Stimulated activated CD8-positive, alpha-beta memory T cell treated with anti-CD3 and anti-CD28 coated beads, Interleukin-4, amount 100 ng/mL, for 1 hour (primary cell): Measurements from ENCODE around the gene PSMC1.

Source experiments
- DNase-seq, 2 donors: peaks; one replicate each; pipeline ENCODE4 v3.0.0-alpha.2; 2020; ENCODE audit warnings: low read depth in 2 of 2, low spot score in 1 of 2

The PSMC1 gene

DNA sequence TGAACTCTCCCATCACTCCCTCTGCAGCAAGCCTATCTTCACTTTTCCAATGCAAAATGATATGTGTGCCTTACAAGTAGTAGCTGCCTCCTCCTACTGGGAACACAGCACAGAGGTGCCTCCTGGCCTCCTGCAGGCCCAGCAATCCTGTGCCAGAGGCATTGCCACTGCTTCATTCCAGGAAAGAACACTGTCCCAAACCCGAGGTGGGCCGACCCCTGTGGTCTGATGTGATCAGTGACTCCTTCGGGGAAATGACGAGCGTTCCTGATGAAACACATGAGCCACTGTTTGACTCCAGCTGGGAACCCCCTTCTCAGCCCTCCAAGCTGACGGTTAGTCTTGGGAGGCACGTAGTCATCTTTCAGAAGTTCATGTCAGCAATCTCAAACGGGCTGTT lies 19.5 kb downstream of the PSMC1 start:
- no peak for DNase-seq

- DNase-seq = no peak
Observed at GRCh38 chr14:90276646-90277367, 20.5 kb downstream of the PSMC1 start.

DNA sequence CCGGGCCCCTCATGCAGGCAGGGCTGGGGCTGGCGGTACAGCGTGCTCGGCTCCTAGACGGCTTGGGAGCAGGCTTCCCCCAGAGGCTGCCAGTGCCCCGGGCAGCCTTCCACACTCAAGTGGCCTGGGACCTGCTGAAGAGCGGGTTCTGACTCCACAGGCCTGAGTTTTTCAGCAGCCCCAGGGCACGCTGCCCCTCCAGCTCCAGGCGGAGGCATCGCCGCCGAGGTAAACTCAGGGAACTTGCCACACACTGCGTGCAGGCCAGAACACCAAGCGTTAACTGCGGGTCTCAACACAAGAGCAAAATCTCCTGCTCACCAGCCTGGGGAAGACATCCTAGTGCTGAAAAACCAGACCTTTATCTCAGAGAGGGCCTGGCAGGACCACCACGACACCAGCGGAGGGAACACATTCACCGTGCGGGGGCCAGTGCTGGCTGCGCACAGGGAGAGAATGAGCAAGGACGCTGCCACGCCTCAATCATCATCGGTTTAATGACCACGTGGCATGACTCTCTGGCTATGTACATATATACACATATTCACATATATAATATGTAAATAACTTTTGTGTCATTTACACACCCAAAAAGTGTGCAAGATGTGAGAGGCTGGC lies 21.3 kb downstream of the PSMC1 start:
- no peak for DNase-seq

GRCh38 chr14:90278199-90279175 lies 22.1 kb downstream of the PSMC1 start:
- DNase-seq = no peak

GRCh38 chr14:90280096-90280495 lies 23.7 kb downstream of the PSMC1 start:
- DNase-seq = no peak

DNA sequence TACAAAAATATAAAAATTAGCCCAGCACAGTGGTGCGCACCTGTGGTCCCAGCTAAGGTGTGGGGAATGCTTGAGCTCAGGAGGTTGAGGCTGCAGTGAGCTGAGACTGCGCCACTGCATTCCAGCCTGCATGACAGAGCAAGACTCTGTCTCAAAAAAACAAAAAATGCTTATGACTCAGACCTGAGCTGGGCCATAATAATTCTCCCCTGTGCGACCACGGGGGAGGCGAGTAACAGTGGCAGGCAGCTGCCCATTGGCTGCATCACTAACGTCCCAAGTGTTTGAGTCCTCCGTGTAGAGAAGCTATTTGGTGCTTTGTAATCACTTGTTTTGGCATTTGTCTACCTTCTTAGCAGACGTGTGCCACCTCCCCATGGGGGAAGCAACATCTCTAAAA lies 24.9 kb downstream of the PSMC1 start:
- DNase-seq = no peak

GRCh38 chr14:90281756-90282155 lies 25.4 kb downstream of the PSMC1 start:
- DNase-seq = no peak

DNA sequence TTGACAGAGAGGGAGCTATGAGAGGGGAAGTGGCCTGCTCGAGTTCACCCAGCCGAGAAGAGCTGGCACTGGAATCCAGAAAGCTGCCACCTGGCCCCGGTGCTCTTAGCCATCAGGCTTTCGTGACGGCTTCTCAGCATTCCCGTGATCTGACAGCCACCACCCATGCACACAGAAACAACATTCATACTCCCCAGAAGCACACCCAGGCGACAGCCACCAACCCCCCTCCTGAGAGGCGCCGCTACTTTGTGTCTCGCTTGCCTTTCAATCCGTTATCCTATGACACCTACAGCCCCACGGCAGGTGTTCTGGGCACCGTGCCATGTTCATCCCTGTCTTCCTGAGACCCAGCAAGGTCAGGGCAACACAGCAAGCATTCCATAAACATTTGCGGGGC lies 31.4 kb downstream of the PSMC1 start:
- DNase-seq = no peak

- no peak for DNase-seq
Observed at GRCh38 chr14:90288651-90289355, 32.5 kb downstream of the PSMC1 start.

DNA sequence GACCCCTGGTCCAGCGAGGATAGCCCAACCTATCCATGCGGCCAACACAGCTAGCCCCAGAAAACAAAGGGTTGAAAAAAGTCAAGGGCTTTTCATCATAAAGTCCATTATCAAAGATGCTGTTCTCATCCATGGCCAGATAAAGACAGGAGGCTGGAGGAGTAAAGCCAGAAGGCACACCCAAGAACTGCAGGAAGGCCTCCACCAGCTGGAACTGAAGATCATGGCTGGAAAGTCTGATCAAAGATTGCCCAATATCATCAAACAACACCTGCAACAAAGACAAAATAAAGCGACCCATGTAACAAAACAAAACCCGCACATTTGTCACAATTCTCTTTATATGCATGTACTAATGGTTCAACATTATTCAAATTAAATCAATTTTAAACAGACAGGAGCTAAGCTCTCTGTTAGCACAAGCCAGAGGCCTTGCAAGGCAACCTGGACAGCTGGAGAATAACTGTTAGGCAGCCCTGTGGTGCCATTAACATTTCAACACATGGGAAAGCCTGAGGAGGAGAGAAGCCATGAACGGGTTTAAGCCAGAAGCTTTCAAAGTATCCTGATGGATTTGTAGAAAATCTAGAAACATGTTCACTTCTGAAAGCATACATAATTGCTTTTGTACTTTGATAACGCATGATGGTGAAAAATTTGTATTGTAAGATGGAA lies 34.1 kb downstream of the PSMC1 start:
- no peak for DNase-seq

- DNase-seq = no peak
Observed at GRCh38 chr14:90291699-90292098, 35.3 kb downstream of the PSMC1 start.

DNA sequence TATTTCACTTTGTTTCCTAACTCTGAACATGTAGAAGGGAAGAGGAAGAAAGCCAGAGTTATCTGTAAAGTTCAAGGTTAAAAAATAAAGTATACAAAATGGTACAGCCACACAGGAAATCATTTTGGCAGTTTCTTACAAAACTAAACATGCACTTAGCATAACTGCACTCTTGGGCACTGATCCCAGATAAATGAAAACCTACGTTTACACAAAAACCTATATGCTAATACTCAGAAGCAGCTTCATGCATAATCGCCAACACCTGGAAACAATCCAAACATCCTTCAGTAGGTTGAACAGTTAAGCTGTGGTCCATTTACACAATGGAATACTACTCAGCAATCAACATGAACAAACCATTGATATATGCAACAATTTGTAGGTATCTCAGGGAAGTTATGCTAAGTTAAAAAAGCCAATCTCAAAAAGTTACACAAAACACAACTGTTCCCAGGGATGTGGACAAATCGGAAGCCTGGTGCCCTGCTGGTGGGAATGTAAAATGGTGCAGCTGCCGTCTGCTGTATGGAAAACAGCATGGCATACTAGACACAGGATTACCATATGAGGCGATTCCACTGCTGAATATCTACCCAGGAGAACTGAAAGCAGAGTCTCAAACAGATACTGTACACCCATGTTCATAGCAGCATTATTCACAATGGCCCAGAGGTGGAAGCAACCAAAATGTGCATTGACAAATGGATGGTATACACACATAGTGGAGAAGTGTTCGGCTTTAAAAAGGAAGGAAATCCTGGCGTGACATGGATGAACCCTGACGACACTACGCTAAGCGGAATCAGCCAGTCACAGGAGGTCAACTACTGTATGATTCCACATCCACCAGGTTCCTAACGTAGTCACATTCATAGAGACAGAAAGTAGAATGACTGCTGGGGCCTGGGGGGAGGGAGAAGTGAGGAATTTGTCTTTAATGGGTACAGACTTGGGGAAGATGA lies 37.7 kb downstream of the PSMC1 start:
- DNase-seq = no peak

DNA sequence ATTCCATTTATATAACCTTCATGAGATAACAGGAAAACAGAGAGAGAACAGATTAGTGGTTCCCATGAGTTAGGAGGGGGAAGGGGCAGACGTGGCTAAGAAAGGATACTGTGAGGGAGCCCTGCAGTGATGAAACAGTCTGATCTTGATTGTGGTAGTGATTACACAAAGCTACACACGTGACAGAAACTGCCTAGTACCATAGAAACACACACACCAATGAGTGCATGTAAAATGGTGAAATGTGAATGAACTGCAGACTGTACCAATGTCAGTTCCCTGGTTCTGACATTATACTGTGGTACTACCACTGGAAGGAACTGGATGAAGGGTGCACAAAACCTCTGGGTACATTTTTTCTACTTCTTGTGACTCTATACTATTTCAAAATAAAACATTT lies 38.5 kb downstream of the PSMC1 start:
- no peak for DNase-seq

DNA sequence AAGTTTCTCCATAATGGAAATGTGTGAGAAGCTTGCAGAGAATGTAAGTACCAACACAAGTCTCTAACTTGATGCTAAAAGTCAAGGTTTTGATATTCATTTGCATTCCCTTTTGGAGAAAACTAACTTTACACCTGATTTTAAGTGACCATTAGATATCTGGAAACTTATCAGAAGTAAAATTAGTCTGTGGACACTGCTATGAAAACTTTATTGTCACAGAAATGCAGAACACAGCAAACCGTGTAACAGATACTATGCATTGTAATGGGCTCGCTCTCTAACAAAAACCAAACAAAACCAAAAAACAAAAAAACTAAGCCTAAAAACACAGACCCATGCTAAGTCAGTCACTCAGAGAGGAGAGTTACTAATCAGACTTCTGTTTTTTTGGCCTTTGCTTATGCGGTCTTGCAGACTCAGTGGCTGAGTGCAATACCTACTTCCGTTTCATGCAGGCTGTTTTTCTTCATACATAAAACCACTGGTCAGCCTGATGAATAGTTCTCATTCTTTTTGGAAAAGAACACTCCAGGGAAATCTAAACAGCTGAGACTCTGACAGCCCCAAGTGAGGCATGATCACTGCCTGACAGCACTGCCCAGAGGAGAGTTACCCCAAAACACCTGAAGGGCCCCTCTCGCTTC lies 39.6 kb downstream of the PSMC1 start:
- no peak for DNase-seq

DNA sequence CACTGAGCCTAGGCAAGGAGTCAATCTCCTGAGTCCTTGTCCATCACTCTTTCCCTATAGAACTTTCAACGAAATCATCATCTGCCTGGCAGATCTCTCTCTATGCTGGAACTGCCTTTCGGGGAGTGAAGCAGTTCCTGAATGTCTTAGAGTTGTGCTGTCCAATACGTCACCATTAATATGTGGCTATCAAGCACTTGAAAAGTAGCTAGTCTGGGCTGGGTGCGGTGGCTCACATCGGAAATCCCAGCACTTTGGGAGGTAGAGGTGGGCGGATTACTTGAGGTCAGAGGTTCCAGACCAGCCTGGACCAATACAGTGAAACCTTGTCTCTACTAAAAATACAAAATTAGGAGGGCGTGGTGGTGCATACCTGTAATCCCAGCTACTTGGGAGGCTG lies 40.3 kb downstream of the PSMC1 start:
- DNase-seq = no peak

GRCh38 chr14:90297876-90298629 lies 41.7 kb downstream of the PSMC1 start:
- DNase-seq = no peak

DNA sequence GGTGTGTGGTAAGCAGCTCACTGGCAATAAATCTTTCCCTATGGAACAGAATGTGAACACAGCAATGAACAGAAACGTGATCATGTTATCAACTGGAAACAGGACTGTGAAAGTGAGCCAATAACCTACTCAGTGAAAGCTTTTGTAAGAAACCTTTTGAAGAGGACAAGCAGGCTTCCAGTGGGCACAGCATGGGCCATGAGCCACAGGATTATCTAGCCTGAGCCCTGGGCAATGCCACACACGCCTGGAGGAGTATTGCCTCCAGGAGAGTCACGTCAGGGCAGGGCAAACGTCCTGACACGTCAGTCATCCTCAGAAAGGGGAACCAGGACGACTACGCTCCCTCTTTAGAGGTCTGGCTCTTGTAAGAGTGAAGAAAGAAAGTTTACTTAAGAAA lies 43.1 kb downstream of the PSMC1 start:
- DNase-seq = no peak

DNA sequence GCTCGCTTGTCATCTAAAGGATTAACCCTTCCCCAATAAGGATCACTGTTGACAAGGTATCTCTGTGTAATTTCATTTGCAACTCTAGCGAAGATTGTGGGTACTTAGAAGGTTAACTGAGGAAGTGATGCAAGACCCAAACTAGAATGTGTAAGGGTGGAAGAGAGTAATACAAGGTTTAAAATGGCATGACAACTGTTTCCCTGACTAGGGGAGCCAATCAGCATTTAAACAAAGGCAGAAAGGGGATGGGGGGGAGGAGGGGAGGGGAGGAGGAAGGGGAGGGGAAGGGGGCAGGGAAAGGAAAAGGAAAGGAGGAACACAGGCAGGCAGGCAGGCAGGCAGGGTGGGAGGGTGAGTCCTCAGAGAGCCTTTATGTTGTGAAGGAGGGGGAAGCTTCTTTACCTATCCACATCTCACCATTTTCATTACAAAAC lies 44.3 kb downstream of the PSMC1 start:
- DNase-seq = no peak
